ENCODE results near the gene JAKMIP2.

- TF ChIP-seq JUND (IDR thresholded peaks at IDR 0.05) (no peak), REST (IDR thresholded peaks at IDR 0.05; ENCODE audit: low read depth, low read length) (no peak), TEAD4 (IDR thresholded peaks at IDR 0.05; ENCODE audit: borderline replicate concordance, insufficient read depth) (no peak), POLR2AphosphoS5 (IDR thresholded peaks at IDR 0.05; ENCODE audit: low read depth, low read length) (no peak), RFX5 (IDR thresholded peaks at IDR 0.05; ENCODE audit: low read length) (no peak), TAF1 (IDR thresholded peaks at IDR 0.05; ENCODE audit: borderline replicate concordance, low read depth, low read length) (no peak), CTCF (IDR thresholded peaks at IDR 0.05) (no peak), SIN3A (IDR thresholded peaks at IDR 0.05; ENCODE audit: borderline replicate concordance, low read depth, low read length) (no peak)
Observed at GRCh38 chr5:147673791-147674190, 108.7 kb downstream of the JAKMIP2 start.
